Measurements from ENCODE around the gene IKZF3.
"Not testable (repeated sequence)": the region's sequence is repeated elsewhere in the genome, so short reads cannot be mapped to it uniquely, and the experiment has no call there.

DNA sequence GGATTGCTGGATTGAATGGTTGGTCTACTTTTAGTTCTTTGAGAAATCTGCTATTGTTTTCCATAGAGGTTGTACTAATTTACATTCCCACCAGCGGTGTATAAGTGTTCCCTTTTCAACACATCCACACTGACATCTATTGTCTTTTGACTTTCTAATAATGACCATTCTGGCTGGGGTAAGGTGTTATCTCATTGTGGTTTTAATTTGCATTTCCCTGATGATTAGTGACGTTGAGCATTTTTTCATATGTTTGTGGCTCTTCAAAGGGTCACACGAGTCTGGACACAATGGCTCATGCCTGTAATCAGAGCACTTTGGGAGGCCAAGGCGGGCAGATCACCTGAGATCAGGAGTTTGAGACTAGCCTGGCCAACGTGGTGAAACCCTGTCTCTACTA is 22.0 kb upstream of the IKZF3 start:
- TF ChIP-seq, protein P1, sequence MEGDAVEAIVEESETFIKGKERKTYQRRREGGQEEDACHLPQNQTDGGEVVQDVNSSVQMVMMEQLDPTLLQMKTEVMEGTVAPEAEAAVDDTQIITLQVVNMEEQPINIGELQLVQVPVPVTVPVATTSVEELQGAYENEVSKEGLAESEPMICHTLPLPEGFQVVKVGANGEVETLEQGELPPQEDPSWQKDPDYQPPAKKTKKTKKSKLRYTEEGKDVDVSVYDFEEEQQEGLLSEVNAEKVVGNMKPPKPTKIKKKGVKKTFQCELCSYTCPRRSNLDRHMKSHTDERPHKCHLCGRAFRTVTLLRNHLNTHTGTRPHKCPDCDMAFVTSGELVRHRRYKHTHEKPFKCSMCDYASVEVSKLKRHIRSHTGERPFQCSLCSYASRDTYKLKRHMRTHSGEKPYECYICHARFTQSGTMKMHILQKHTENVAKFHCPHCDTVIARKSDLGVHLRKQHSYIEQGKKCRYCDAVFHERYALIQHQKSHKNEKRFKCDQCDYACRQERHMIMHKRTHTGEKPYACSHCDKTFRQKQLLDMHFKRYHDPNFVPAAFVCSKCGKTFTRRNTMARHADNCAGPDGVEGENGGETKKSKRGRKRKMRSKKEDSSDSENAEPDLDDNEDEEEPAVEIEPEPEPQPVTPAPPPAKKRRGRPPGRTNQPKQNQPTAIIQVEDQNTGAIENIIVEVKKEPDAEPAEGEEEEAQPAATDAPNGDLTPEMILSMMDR (conservative IDR thresholded peaks at IDR 0.05; ENCODE audit: low read length): not testable (repeated sequence)
- TF ChIP-seq EZH2phosphoT487 (IDR thresholded peaks at IDR 0.05; ENCODE audit: borderline replicate concordance): not testable (repeated sequence)

All from Loucy (cell line).